ENCODE data around the gene SRXN1. TPM values are rescaled to one million over a fixed set of nuclear protein-coding genes. Genes with fewer than 3 reads are reported as not detected.
A peak's percentile ranks its signal among the peaks of the same experiment; 100 is the strongest.

SRXN1 gene
- total RNA-seq, 1 donor from 2014 or later, result 40.4 TPM

GRCh38 chr20:676967-677366 lies 24.0 kb upstream of the SRXN1 start:
- DNase-seq (ENCODE audit: missing footprints) (no peak), ATAC-seq (no peak)
- intact Hi-C loops (cut with DNase I), result no loop called here

DNA sequence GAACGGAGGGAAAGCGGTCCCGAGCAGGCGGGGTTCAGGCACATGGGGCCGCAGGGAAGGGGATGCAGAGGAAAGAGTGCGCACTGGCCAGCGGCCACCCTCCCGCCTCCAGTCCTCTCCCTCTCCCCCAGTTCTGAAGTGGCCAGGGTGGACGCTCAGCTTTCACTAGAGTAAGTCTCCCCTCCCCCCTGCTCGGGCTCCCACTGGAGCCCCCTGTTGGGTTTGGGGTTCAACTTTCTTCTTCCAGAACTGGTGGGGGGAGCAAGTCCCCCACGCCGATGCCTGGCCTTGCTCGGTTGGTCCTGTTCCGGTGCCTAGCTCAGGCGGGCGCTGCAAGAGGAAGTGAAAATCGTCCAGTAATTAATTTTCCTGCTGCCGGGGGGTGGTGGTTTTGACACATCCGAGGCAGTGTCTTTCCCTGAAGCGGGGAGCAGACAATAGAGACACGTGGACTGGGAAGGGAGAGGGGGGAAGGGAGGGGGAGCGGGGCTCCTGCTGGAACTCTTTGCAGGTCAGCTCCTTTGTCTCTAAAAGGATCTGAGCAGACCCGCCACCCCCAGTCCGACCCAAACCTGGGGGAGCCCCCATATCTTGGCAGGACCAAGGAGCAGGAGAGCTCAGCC lies 23.4 kb upstream of the SRXN1 start:
- ATAC-seq, result no peak
- intact Hi-C loops (cut with DNase I), result no loop called here
- no peak for DNase-seq (ENCODE audit: missing footprints)

GRCh38 chr20:675453-676314 lies 22.7 kb upstream of the SRXN1 start, which contains the start of gene SCRT2:
TSS of gene SCRT2 (minus strand) at chr20:675802. CDS start at chr20:675601, 201 bp downstream.
- intact Hi-C loops (cut with DNase I), result no loop called here
- ATAC-seq, result peak; percentile 96
- peak; percentile 88 for DNase-seq (ENCODE audit: missing footprints)

DNA sequence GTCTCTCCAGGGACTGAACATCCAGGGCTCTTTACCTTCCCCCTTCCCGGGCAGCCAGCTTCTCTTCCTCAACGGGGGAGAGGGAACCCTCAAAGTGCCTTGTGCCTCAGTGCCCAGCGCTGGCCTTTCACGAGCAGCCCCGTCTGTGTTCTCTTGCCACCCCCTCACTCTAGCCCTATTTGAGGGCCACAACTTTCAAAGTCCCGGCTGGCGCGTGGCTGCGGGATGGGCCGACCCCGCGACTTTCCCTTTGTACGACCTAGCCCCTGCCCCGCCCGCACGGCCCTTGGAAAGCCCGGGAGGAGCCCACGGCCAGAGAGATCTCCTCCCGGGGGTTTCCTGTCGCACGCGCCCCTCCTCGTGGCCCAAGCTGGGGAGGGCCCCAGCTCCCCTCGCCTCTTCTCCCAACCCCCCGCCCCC lies 22.0 kb upstream of the SRXN1 start:
- no peak for DNase-seq (ENCODE audit: missing footprints)
- no peak for ATAC-seq
- intact Hi-C loops (cut with DNase I), result no loop called here

DNA sequence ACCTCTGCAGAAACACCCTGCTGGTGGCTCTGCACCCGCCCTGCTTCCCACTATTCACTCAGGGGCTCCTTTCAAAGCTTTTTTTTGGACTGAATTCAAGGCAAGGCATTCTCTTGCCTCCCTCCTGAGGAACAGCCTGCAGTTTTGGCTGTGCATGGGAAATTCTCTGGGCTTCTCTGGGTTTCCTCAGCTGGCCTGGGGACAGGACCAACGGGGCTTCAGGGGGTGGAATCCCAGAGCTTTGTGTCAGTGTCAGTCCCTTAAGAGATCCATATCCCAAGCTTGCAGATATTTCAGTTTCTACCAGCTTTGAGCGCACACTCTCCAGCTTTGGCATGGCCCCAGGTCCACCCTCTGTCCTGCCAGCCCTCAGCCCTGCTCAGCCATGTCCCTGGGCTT lies 20.6 kb upstream of the SRXN1 start:
- no peak for DNase-seq (ENCODE audit: missing footprints)
- ATAC-seq, result no peak
- intact Hi-C loops (cut with DNase I), result no loop called here

DNA sequence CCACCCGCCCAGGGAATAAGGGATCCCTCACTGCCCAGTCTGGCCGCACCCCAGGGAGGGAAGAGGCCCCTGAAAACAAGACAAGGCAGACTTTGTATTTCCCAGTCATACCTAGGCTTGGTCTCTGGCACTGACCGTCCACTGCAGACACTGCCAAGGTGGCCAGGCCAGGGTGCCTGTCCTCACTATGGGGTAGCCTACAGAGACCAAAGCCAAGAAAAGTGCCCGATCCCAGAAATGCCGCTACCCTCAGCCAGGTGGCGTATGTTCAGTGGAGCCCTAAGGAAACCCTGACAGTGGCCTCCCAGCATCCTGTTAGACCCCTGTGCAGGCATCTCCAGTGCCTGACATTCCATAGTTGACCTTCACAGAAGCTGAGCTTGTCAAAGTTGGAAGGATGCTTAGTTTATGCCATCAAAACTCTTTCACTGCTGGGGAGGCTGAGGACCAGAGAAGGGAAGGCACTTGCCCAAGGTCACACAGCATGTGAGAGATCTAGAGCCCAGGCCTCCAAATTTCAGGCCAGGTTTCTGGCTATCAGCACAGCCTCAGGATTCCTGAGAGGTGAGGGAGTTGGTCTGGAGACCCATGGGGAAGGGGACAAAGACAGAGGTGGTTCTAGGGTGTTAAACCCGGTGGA lies 20.1 kb upstream of the SRXN1 start:
- intact Hi-C loops (cut with DNase I), result no loop called here
- ATAC-seq (no peak), DNase-seq (ENCODE audit: missing footprints) (no peak)

DNA sequence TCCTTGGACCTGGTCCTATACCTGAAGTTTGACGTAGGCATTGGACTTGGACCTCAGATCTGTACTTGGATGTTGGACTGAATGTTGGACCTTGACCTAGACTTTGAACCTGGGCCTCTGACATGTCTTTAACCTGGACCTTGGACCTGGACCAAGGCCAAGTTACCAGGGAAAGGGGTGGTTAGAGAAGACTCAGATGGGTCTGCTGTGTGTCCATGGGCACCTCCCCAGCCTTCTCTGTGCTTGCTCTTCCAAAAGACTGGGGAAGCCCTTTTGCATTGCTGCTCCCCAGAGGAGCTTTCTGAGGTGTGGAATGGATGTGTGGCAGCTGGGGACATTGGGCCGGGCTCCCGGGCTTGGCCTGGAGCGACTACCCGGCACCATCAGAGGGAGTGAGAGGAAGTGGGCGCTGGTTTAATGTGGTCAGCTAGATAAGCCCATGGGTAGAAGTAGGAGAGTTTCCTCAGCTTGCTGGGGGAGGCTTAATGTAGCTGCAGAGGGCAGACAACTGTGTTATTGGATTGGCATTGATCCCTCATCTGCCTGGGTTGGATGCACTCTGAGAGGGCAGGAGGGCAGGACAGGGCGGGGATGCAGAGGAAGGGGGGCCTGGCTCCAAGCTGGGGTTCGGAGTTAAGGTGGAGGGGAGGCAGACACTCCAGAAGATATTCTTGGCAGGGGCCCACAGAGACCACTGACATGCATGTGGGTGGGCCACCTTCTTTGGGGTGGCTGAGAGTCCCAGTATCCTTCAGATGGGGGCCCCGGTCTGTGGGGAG lies 18.4 kb upstream of the SRXN1 start:
- no peak for DNase-seq (ENCODE audit: missing footprints)
- intact Hi-C loops (cut with DNase I), result no loop called here
- no peak for ATAC-seq

GRCh38 chr20:669573-669972 lies 16.6 kb upstream of the SRXN1 start:
- DNase-seq (ENCODE audit: missing footprints) (no peak), ATAC-seq (peak; percentile 70)
- intact Hi-C loops (cut with DNase I), result loop anchor here (5.0 kb wide), 1 partner anchor 33 kb away; no protein-coding TSS in a partner anchor

DNA sequence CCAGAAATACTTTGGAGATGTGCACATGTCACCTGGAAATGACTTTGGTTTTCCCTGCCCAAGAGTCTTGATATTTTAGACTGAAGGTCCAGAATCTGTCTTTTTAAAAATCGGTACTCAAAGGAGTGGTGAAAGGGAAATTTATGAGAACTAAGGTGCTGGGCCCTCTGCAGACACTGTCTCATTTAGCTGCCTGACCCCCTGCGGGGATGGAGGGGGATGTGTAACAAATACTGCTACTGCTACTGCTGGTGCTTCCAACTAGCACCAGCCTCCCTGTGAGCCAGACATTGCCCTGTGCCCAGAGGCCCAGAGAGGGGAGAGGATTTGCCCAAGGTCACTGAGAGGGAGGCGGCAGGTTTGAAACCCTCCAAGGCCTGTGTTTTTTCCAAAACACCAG lies 15.6 kb upstream of the SRXN1 start:
- intact Hi-C loops (cut with DNase I), result loop anchor here (1.0 to 5.0 kb wide), 2 partner anchors 15 to 34 kb away; partner anchors contain the start of gene SRXN1
- peak; percentile 41 for ATAC-seq
- DNase-seq (ENCODE audit: missing footprints), result no peak

DNA sequence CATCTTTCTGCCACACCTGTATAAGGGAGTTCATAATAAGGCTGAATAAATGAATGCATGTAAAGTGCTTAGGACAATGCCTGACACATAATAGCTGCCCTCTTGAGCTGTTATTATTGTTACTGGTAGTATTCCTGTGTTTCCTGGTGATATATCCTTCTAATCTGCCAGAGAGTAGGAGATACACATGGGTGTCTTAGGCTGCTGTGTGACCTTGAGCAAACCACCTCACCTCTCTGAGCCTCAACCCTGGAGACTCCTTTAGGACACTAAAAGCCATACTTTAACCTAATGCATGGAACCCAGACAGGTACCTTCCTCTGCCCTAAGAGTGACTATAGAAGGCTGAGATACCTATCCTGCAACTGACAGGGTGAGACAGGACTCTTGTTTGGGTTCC lies 15.1 kb upstream of the SRXN1 start:
- DNase-seq (ENCODE audit: missing footprints), result no peak
- no peak for ATAC-seq
- intact Hi-C loops (cut with DNase I), result loop anchor here (1.0 to 5.0 kb wide), 2 partner anchors 15 to 34 kb away; partner anchors contain the start of gene SRXN1

DNA sequence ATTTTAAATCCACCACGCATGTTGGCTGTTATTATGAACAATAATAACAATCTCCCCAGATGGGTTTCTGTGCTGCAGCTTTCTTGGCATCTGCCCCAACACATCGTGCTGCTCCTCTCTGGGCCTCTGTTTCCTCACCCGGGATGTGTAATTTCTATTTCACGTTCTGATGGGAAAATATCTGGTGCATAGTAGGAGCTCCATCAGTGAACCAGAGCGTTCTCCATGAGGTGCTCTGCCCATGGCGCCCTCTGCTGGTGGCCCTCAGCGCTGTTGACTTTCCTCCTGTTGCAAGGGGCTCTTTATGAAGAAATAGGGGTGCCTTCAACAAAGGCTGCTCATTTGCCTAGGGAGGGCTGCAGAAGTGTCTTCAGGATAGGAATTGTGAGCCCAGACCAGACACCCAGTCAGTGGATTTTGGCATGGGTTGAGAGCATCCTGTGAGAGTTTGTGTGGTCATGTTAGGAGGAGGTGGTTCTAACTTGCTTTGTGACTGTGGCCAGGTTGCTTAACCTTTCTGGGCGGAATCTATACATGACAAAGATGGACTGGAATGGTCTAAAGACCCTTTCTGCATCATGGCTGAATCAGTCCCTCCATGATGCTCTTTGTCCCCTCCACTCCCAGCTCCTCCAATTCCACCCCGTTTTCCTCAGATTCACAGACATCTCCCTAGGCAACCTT lies 14.5 kb upstream of the SRXN1 start:
- peak; percentile 82 for DNase-seq (ENCODE audit: missing footprints)
- intact Hi-C loops (cut with DNase I), result loop anchor here (1.0 to 5.0 kb wide), 2 partner anchors 14 to 35 kb away; partner anchors contain the start of gene SRXN1
- no peak for ATAC-seq

- DNase-seq (ENCODE audit: missing footprints) (no peak), ATAC-seq (peak; percentile 66)
- intact Hi-C loops (cut with DNase I), result loop anchor here (5.0 kb wide), 1 partner anchor 35 kb away; no protein-coding TSS in a partner anchor
These were observed 13.9 kb upstream of the SRXN1 start for GRCh38 chr20:666877-667276.

- DNase-seq (ENCODE audit: missing footprints) (no peak), ATAC-seq (no peak)
- intact Hi-C loops (cut with DNase I), result loop anchor here (5.0 kb wide), 1 partner anchor 37 kb away; no protein-coding TSS in a partner anchor
These were observed 12.3 kb upstream of the SRXN1 start for GRCh38 chr20:665276-665675.

DNA sequence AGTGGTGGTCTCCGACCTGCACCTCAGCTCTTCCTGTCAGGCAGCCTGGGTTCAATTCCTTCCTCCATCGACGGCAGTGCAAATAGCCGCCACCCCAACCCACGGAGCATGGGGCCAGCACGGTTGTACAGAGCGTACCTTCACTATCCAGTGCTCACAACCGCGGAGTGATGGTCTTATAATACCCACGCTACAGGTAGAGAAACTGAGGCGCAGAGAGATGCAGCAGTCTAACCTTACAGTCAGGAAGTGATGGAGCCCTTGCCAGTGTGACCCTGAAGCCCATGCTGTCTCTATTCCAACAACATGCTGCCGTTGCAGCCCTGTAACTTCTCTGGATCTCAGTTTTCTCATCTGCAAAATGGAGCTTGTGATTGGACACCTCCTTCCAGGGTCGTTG lies 11.6 kb upstream of the SRXN1 start:
- no peak for DNase-seq (ENCODE audit: missing footprints)
- no peak for ATAC-seq
- intact Hi-C loops (cut with DNase I), result no loop called here

DNA sequence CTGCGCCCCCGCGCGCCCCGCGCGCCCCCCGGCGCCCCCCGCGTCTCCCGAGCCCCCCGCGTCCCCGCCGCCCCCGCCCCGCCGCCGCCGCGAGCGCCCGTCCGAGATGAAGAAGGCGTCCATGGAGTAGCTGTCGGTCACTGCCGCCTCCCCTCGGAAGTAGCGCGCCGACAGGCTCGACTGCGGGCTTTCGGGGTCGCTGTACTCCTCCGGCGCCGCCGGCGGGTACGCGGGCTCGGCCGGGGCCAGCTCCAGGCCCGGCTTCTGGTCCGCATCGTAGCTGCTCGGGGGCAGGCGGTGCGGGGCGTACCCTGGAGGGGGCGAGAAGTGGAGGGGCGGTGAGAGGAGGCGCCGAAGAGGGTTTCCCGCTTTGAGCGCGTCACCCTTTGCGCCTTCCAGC lies 11.2 kb upstream of the SRXN1 start:
- intact Hi-C loops (cut with DNase I), result no loop called here
- ATAC-seq (no peak), DNase-seq (ENCODE audit: missing footprints) (no peak)

DNA sequence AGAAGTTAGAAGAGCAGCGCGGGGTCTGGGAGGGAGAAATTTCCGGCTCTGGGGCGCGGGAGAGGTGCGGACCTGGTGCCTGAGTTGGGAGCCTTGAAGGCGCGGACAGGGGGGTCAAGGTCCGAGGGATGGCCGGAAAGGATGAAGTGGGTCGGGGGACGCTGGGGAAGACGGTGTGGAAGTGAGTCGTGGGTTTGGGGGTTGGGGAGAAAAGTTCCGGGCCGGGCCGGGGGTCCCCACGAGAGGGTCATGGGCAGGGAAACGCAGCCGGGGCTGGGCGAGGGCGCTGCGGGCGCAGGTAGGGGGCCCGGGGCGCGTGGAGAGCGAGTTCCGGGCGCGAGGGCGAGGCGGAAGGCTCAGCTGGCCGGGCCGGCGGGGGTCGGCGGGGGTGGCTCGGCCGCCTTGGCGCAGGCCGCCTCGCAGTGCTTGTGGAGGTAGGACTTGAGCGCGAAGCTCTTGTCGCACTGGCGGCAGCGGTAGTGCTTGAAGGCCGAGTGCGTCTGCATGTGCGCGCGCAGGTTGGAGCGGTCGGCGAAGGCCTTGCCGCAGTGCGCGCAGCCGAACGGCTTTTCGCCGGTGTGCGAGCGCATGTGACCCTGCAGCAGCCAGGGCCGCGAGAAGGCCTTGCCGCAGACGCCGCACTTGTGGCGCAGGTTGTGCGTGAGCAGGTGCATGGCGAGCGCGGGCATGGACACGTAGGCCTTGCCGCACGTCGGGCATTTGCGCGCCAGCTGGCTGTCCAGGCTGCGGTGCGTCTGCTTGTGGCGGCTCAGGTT lies 10.5 kb upstream of the SRXN1 start:
- intact Hi-C loops (cut with DNase I), result no loop called here
- no peak for DNase-seq (ENCODE audit: missing footprints)
- no peak for ATAC-seq

All from Right ventricle myocardium inferior (tissue), 1 donor.